MM.1S (cell line): Measurements from ENCODE around the gene UTP4.

Source experiments
- DNase-seq: peaks from one replicate; pipeline ENCODE4 v3.0.0-alpha.2; 2015
- H2AFZ ChIP-seq: fragments of 300-600 bp; sonication (generic); 2 replicates; pipeline ENCODE4 v1.6.0; 2016; ENCODE audit warnings: antibody characterized with exemption, low read length
- H3F3A ChIP-seq: fragments of 300-600 bp; sonication (generic); 2 replicates; pipeline ENCODE4 v1.6.1; 2016; ENCODE audit warnings: mild to moderate bottlenecking, antibody characterized with exemption, low read length, moderate library complexity, mixed read lengths; ENCODE audit not compliant: insufficient read depth
- H3K27ac ChIP-seq: fragments of 300-600 bp; sonication (generic); 2 replicates; pipeline ENCODE4 v1.5.1; 2016; ENCODE audit warnings: mild to moderate bottlenecking, low read length
- H3K27me3 ChIP-seq: fragments of 300-600 bp; sonication (generic); replicated peaks from 2 replicates; pipeline ENCODE4 v1.6.0; 2016; ENCODE audit warnings: low read length; ENCODE audit not compliant: insufficient read depth
- H3K36me3 ChIP-seq: fragments of 300-600 bp; sonication (generic); replicated peaks from 2 replicates; pipeline ENCODE4 v1.6.1; 2016; ENCODE audit warnings: mild to moderate bottlenecking, low read length, mixed read lengths; ENCODE audit not compliant: insufficient read depth
- H3K4me1 ChIP-seq: fragments of 300-600 bp; sonication (generic); 2 replicates; pipeline ENCODE4 v1.6.1; 2016; ENCODE audit warnings: low read length, mixed read lengths
- H3K4me2 ChIP-seq: fragments of 300-600 bp; sonication (generic); 2 replicates; pipeline ENCODE4 v1.6.0; 2016; ENCODE audit warnings: low read depth, low read length
- H3K4me3 ChIP-seq: fragments of 300-600 bp; sonication (generic); 2 replicates; pipeline ENCODE4 v1.5.1; 2016; ENCODE audit warnings: low read length, mixed read lengths
- H3K79me2 ChIP-seq: fragments of 300-600 bp; sonication (generic); 2 replicates; pipeline ENCODE4 v1.6.1; 2016; ENCODE audit warnings: mixed run types, low read length, mixed read lengths
- H3K9ac ChIP-seq: fragments of 300-600 bp; sonication (generic); 2 replicates; pipeline ENCODE4 v1.6.1; 2016; ENCODE audit warnings: low read length, mixed read lengths
- H3K9me2 ChIP-seq: fragments of 300-600 bp; sonication (generic); replicated peaks from 2 replicates; pipeline ENCODE4 v1.6.1; 2016; ENCODE audit warnings: mild to moderate bottlenecking, low read length, mixed read lengths; ENCODE audit not compliant: insufficient read depth
- H3K9me3 ChIP-seq: fragments of 300-600 bp; sonication (generic); replicated peaks from 2 replicates; pipeline ENCODE4 v1.6.1; 2016; ENCODE audit warnings: mild to moderate bottlenecking, low read length, mixed read lengths; ENCODE audit not compliant: insufficient read depth
- H4K20me1 ChIP-seq: fragments of 300-600 bp; sonication (generic); 2 replicates; pipeline ENCODE4 v1.6.1; 2016; ENCODE audit warnings: mild to moderate bottlenecking, low read length, moderate library complexity, mixed read lengths; ENCODE audit not compliant: insufficient read depth
- CTCF ChIP-seq: fragments of 300-600 bp; sonication (generic); IDR thresholded peaks from 2 replicates; pipeline ENCODE4 v1.5.1; 2016; ENCODE audit warnings: antibody characterized with exemption, low read length, mixed read lengths
- EZH2 ChIP-seq: fragments of 300-600 bp; sonication (generic); optimal IDR thresholded peaks from 2 replicates; pipeline ENCODE3; 2017; ENCODE audit warnings: low read depth, mild to moderate bottlenecking, antibody characterized with exemption, low read length, mixed read lengths
- EZH2phosphoT487 ChIP-seq: fragments of 300-600 bp; sonication (generic); IDR thresholded peaks from 2 replicates; pipeline ENCODE4 v1.6.1; 2018; ENCODE audit warnings: antibody characterized with exemption, low read length

Gene UTP4

GRCh38 chr16:69191136-69191535 is 58.7 kb downstream of the UTP4 start:
- peaks cover 22% of the 10 kb centered on the region for H3K4me1 ChIP-seq
- H3K9ac ChIP-seq, result no peak overlapping the region
- no peak for TF ChIP-seq EZH2
- no peak for TF ChIP-seq EZH2phosphoT487
- TF ChIP-seq CTCF, result no peak
- no peak for DNase-seq
- H3K36me3 ChIP-seq, result no peaks in the 10 kb centered on the region
- no peaks in the 10 kb centered on the region for H3K9me2 ChIP-seq
- H3K27me3 ChIP-seq, result no peaks in the 10 kb centered on the region
- no peak overlapping the region for H3K4me3 ChIP-seq
- H3K27ac ChIP-seq, result no peak overlapping the region
- no peak overlapping the region for H3K4me2 ChIP-seq
- no peak overlapping the region for H2AFZ ChIP-seq
- no peaks in the 10 kb centered on the region for H3K9me3 ChIP-seq
- H3F3A ChIP-seq, result peaks cover 19% of the 10 kb centered on the region
- no peaks in the 10 kb centered on the region for H4K20me1 ChIP-seq
- H3K79me2 ChIP-seq, result peaks cover 62% of the 10 kb centered on the region

DNA sequence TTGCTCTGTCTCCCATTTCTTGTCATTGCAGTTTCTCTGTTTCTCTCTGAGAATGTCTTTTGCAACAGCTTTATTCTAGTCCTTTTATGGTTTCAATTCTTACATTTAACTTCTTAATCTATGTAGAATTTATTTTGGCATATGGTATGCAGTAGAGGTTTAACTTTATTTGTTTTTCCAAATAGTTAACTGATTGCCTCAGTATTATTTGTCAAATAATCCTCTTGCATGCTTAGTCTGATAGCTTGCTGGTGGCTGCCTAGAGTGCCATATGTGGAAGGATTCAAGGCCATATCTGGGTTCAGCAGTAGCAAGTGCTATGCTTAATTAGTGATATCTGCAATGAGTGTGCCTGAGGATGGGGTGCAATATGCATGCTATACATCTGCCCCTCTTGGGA is 61.4 kb downstream of the UTP4 start:
- Histone ChIP-seq H3K79me2 (peaks cover 68% of the 10 kb centered on the region), H3K4me2 (no peak overlapping the region), H3K9me3 (no peaks in the 10 kb centered on the region)

GRCh38 chr16:69194488-69194887 is 62.0 kb downstream of the UTP4 start:
- no peaks in the 10 kb centered on the region for H3F3A ChIP-seq
- H2AFZ ChIP-seq, result no peak overlapping the region
- DNase-seq, result no peak
- no peak overlapping the region for H3K4me2 ChIP-seq
- H3K36me3 ChIP-seq, result no peaks in the 10 kb centered on the region
- H3K9me3 ChIP-seq, result no peaks in the 10 kb centered on the region
- no peak overlapping the region for H3K9ac ChIP-seq
- TF ChIP-seq EZH2phosphoT487 (no peak), CTCF (no peak), EZH2 (no peak)
- no peaks in the 10 kb centered on the region for H4K20me1 ChIP-seq
- peaks cover 62% of the 10 kb centered on the region for H3K79me2 ChIP-seq
- no peaks in the 10 kb centered on the region for H3K27me3 ChIP-seq
- H3K9me2 ChIP-seq, result no peaks in the 10 kb centered on the region
- no peak overlapping the region for H3K4me3 ChIP-seq
- H3K27ac ChIP-seq, result no peak overlapping the region
- peaks cover 12% of the 10 kb centered on the region for H3K4me1 ChIP-seq

More for the DNA sequence above, 61.4 kb downstream of the UTP4 start:
- H3K36me3 ChIP-seq, result no peaks in the 10 kb centered on the region
- H3F3A ChIP-seq, result no peaks in the 10 kb centered on the region
- no peaks in the 10 kb centered on the region for H3K27me3 ChIP-seq
- H3K4me3 ChIP-seq, result no peak overlapping the region
- no peak for DNase-seq
- H3K9ac ChIP-seq, result no peak overlapping the region
- H4K20me1 ChIP-seq, result no peaks in the 10 kb centered on the region
- H3K9me2 ChIP-seq, result no peaks in the 10 kb centered on the region
- no peak overlapping the region for H3K27ac ChIP-seq
- TF ChIP-seq CTCF (no peak), EZH2phosphoT487 (no peak), EZH2 (no peak)
- H3K4me1 ChIP-seq, result peaks cover 14% of the 10 kb centered on the region
- H2AFZ ChIP-seq, result no peak overlapping the region
